ENCODE results near the gene TMEM18.

Gene TMEM18

GRCh38 chr2:633371-633770, 43.8 kb downstream of the TMEM18 start:
- no peak for DNase-seq

- no peak for DNase-seq
Measured at GRCh38 chr2:632471-632870, 44.7 kb downstream of the TMEM18 start.

- no peak for DNase-seq
Measured at GRCh38 chr2:631741-632140, 45.5 kb downstream of the TMEM18 start.

- DNase-seq: no peak
Measured at GRCh38 chr2:630451-631320, 46.5 kb downstream of the TMEM18 start.

- DNase-seq: no peak
Measured at GRCh38 chr2:629961-630360, 47.2 kb downstream of the TMEM18 start.

- DNase-seq: no peak
Measured at GRCh38 chr2:628651-629050, 48.6 kb downstream of the TMEM18 start.

GRCh38 chr2:627926-628560, 49.2 kb downstream of the TMEM18 start:
- DNase-seq: no peak

GRCh38 chr2:627340-627709, 49.9 kb downstream of the TMEM18 start:
- no peak for DNase-seq

GRCh38 chr2:626491-627339, 50.5 kb downstream of the TMEM18 start:
- no peak for DNase-seq

GRCh38 chr2:625415-626333, 51.5 kb downstream of the TMEM18 start:
- no peak for DNase-seq

- no peak for DNase-seq
Measured at GRCh38 chr2:624551-625347, 52.5 kb downstream of the TMEM18 start.

- DNase-seq: no peak
Measured at GRCh38 chr2:624096-624495, 53.1 kb downstream of the TMEM18 start.

GRCh38 chr2:623130-623922, 53.9 kb downstream of the TMEM18 start:
- no peak for DNase-seq

GRCh38 chr2:622357-622756, 54.8 kb downstream of the TMEM18 start:
- DNase-seq: no peak

- no peak for DNase-seq
Measured at GRCh38 chr2:621303-622099, 55.7 kb downstream of the TMEM18 start.

- no peak for DNase-seq
Measured at GRCh38 chr2:620471-621302, 56.5 kb downstream of the TMEM18 start.

- no peak for DNase-seq
Measured at GRCh38 chr2:620004-620403, 57.2 kb downstream of the TMEM18 start.

- DNase-seq: no peak
Measured at GRCh38 chr2:618422-618990, 58.7 kb downstream of the TMEM18 start.

- no peak for DNase-seq
Measured at GRCh38 chr2:618005-618404, 59.2 kb downstream of the TMEM18 start.

Measured in hematopoietic multipotent progenitor cell treated with erythropoietin and hydrocortisone succinate and interleukin-3 and kit ligand, for 6 days (in vitro differentiated cells).